MM.1S (cell line): ENCODE data around the gene C7.

Experiments
- DNase-seq: peaks from one replicate; pipeline ENCODE4 v3.0.0-alpha.2; 2015
- H2AFZ ChIP-seq: fragments of 300-600 bp; sonication (generic); 2 replicates; pipeline ENCODE4 v1.6.0; 2016; ENCODE audit warnings: antibody characterized with exemption, low read length
- H3F3A ChIP-seq: fragments of 300-600 bp; sonication (generic); 2 replicates; pipeline ENCODE4 v1.6.1; 2016; ENCODE audit warnings: mild to moderate bottlenecking, antibody characterized with exemption, low read length, moderate library complexity, mixed read lengths; ENCODE audit not compliant: insufficient read depth
- H3K27ac ChIP-seq: fragments of 300-600 bp; sonication (generic); 2 replicates; pipeline ENCODE4 v1.5.1; 2016; ENCODE audit warnings: mild to moderate bottlenecking, low read length
- H3K27me3 ChIP-seq: fragments of 300-600 bp; sonication (generic); replicated peaks from 2 replicates; pipeline ENCODE4 v1.6.0; 2016; ENCODE audit warnings: low read length; ENCODE audit not compliant: insufficient read depth
- H3K36me3 ChIP-seq: fragments of 300-600 bp; sonication (generic); replicated peaks from 2 replicates; pipeline ENCODE4 v1.6.1; 2016; ENCODE audit warnings: mild to moderate bottlenecking, low read length, mixed read lengths; ENCODE audit not compliant: insufficient read depth
- H3K4me1 ChIP-seq: fragments of 300-600 bp; sonication (generic); 2 replicates; pipeline ENCODE4 v1.6.1; 2016; ENCODE audit warnings: low read length, mixed read lengths
- H3K4me2 ChIP-seq: fragments of 300-600 bp; sonication (generic); 2 replicates; pipeline ENCODE4 v1.6.0; 2016; ENCODE audit warnings: low read depth, low read length
- H3K4me3 ChIP-seq: fragments of 300-600 bp; sonication (generic); 2 replicates; pipeline ENCODE4 v1.5.1; 2016; ENCODE audit warnings: low read length, mixed read lengths
- H3K79me2 ChIP-seq: fragments of 300-600 bp; sonication (generic); 2 replicates; pipeline ENCODE4 v1.6.1; 2016; ENCODE audit warnings: mixed run types, low read length, mixed read lengths
- H3K9ac ChIP-seq: fragments of 300-600 bp; sonication (generic); 2 replicates; pipeline ENCODE4 v1.6.1; 2016; ENCODE audit warnings: low read length, mixed read lengths
- H3K9me2 ChIP-seq: fragments of 300-600 bp; sonication (generic); replicated peaks from 2 replicates; pipeline ENCODE4 v1.6.1; 2016; ENCODE audit warnings: mild to moderate bottlenecking, low read length, mixed read lengths; ENCODE audit not compliant: insufficient read depth
- H3K9me3 ChIP-seq: fragments of 300-600 bp; sonication (generic); replicated peaks from 2 replicates; pipeline ENCODE4 v1.6.1; 2016; ENCODE audit warnings: mild to moderate bottlenecking, low read length, mixed read lengths; ENCODE audit not compliant: insufficient read depth
- H4K20me1 ChIP-seq: fragments of 300-600 bp; sonication (generic); 2 replicates; pipeline ENCODE4 v1.6.1; 2016; ENCODE audit warnings: mild to moderate bottlenecking, low read length, moderate library complexity, mixed read lengths; ENCODE audit not compliant: insufficient read depth
- CTCF ChIP-seq: fragments of 300-600 bp; sonication (generic); IDR thresholded peaks from 2 replicates; pipeline ENCODE4 v1.5.1; 2016; ENCODE audit warnings: antibody characterized with exemption, low read length, mixed read lengths
- EZH2 ChIP-seq: fragments of 300-600 bp; sonication (generic); optimal IDR thresholded peaks from 2 replicates; pipeline ENCODE3; 2017; ENCODE audit warnings: low read depth, mild to moderate bottlenecking, antibody characterized with exemption, low read length, mixed read lengths
- EZH2phosphoT487 ChIP-seq: fragments of 300-600 bp; sonication (generic); IDR thresholded peaks from 2 replicates; pipeline ENCODE4 v1.6.1; 2018; ENCODE audit warnings: antibody characterized with exemption, low read length

Gene C7

GRCh38 chr5:41003670-41004376, 94.5 kb downstream of the C7 start:
- Histone ChIP-seq H3K9ac (no peak overlapping the region), H3K4me2 (no peak overlapping the region), H3K9me3 (no peaks in the 10 kb centered on the region), H3F3A (no peaks in the 10 kb centered on the region), H3K79me2 (no peaks in the 10 kb centered on the region), H3K4me3 (no peak overlapping the region), H3K36me3 (no peaks in the 10 kb centered on the region), H2AFZ (no peak overlapping the region), H3K4me1 (no peaks in the 10 kb centered on the region), H3K27me3 (no peaks in the 10 kb centered on the region), H3K27ac (no peak overlapping the region), H3K9me2 (no peaks in the 10 kb centered on the region), H4K20me1 (no peaks in the 10 kb centered on the region)
- TF ChIP-seq CTCF (no peak), EZH2phosphoT487 (no peak), EZH2 (no peak)
- DNase-seq, result no peak

GRCh38 chr5:41004931-41005330, 95.6 kb downstream of the C7 start:
- H3K9me2 ChIP-seq, result no peaks in the 10 kb centered on the region
- no peak overlapping the region for H3K4me2 ChIP-seq
- no peak overlapping the region for H3K4me3 ChIP-seq
- H3K79me2 ChIP-seq, result no peaks in the 10 kb centered on the region
- TF ChIP-seq EZH2 (no peak), CTCF (no peak), EZH2phosphoT487 (no peak)
- no peaks in the 10 kb centered on the region for H3K27me3 ChIP-seq
- no peak overlapping the region for H3K9ac ChIP-seq
- no peaks in the 10 kb centered on the region for H3K9me3 ChIP-seq
- no peaks in the 10 kb centered on the region for H4K20me1 ChIP-seq
- no peak overlapping the region for H2AFZ ChIP-seq
- no peak for DNase-seq
- H3K36me3 ChIP-seq, result no peaks in the 10 kb centered on the region
- H3F3A ChIP-seq, result no peaks in the 10 kb centered on the region
- no peak overlapping the region for H3K27ac ChIP-seq
- H3K4me1 ChIP-seq, result no peaks in the 10 kb centered on the region

GRCh38 chr5:41009232-41009631, 99.9 kb downstream of the C7 start:
- Histone ChIP-seq H3K4me2 (no peak overlapping the region), H3K36me3 (no peaks in the 10 kb centered on the region), H3K27me3 (no peaks in the 10 kb centered on the region), H3K9me2 (no peaks in the 10 kb centered on the region), H3K27ac (no peak overlapping the region), H3K79me2 (no peaks in the 10 kb centered on the region), H2AFZ (no peak overlapping the region), H3F3A (no peaks in the 10 kb centered on the region), H3K4me1 (no peaks in the 10 kb centered on the region), H4K20me1 (no peaks in the 10 kb centered on the region), H3K9me3 (no peaks in the 10 kb centered on the region), H3K9ac (no peak overlapping the region), H3K4me3 (no peak overlapping the region)
- TF ChIP-seq EZH2phosphoT487 (no peak), EZH2 (no peak), CTCF (no peak)
- no peak for DNase-seq
